Spinal cord (tissue), 10 donors: Measurements from ENCODE around the gene PLA2G5. TPM values are rescaled to one million over a fixed set of nuclear protein-coding genes. Genes with fewer than 3 reads are reported as not detected.
A peak's percentile ranks its signal among the peaks of the same experiment; 100 is the strongest.

ENCODE experiments used
- DNase-seq, 6 donors: peaks; one replicate each; pipeline versions ENCODE4 v3.0.0 to v3.0.0-alpha.2; 2013 to 2015; ENCODE audit warnings: low spot score in 6 of 6, low read depth in 4 of 6
- H3K27ac ChIP-seq: one replicate; pipeline ENCODE4 v1.5.1; 2013; ENCODE audit warnings: low read depth, low read length, control low read depth
- H3K27me3 ChIP-seq: one replicate; pipeline ENCODE4 v1.6.1; 2013; ENCODE audit warnings: low read length; ENCODE audit not compliant: control insufficient read depth, insufficient read depth
- H3K36me3 ChIP-seq: one replicate; pipeline ENCODE4 v1.6.1; 2013; ENCODE audit warnings: low read length; ENCODE audit not compliant: control insufficient read depth, insufficient read depth
- H3K4me1 ChIP-seq: one replicate; pipeline ENCODE4 v1.6.1; 2013; ENCODE audit warnings: low read length; ENCODE audit not compliant: control insufficient read depth, insufficient read depth
- H3K4me3 ChIP-seq: one replicate; pipeline ENCODE4 v1.5.1; 2013; ENCODE audit warnings: low read depth, low read length, control low read depth
- H3K9me3 ChIP-seq: one replicate; pipeline ENCODE4 v1.6.1; 2013; ENCODE audit warnings: low read length; ENCODE audit not compliant: control insufficient read depth, insufficient read depth
- WGBS: methylation state at CpG from one replicate; pipeline ENCODE4 v1.1.5; 2013; ENCODE audit warnings: missing lambda C conversion rate; ENCODE audit not compliant: insufficient coverage; 5-methylcytosine and 5-hydroxymethylcytosine counted together
- polyA plus RNA-seq, 2 donors: library from polyadenylated mRNA; unstranded; fragments of 120-200 nt; gene quantifications; one replicate each; pipeline ENCODE4 v1.2.1, GENCODE V29; 2013; ENCODE audit not compliant: insufficient read length in 2 of 2
- total RNA-seq, 2 donors: library from RNA; depleted of rRNA in 1 of 2; stranded (reverse); fragments of 120-200 nt in 1 of 2; fragments of >200 nt in 1 of 2; gene quantifications; one replicate each; pipeline versions ENCODE4 v1.2.3 to v1.2.4, GENCODE V29; 2013 to 2014
- donor health status: healthy.

Gene PLA2G5
- total and polyA plus RNA-seq, 4 donors, result 1.9 to 3.2 (median 2.6) TPM

DNA sequence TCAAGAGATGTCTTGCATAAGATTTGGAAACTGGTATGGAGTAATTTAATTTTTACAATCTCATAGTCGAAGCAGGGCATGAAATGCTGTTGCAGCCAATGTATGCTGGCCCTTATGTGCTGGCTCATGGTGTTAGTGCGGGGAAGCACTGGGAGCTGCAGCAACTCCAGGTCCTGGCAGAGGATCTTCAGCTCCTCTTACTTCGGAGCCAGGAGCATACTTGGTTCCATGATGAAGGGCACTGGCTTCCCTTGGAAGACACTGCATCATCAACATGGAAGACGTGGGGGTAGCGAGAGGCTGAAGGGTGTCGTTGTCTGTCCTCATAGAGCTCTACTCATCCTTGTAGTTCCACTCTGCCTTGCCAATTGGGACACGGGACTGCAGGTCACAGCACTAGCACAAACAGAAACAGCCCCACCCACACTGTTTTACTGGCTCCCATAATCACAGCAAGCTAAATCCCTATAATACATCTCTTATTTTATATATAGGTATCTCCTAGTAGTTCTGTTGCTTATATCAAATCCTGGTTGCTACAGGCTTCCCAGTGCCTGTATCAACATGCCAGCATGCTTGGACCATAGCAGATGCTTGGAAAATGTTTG lies 26.9 kb downstream of the PLA2G5 start:
- H3K4me3 ChIP-seq, result no peak overlapping the region
- H3K9me3 ChIP-seq, result no peaks in the 10 kb centered on the region
- WGBS, result 90% methylated on average over 6 of the region's 7 CpGs
- peaks cover 8% of the 10 kb centered on the region for H3K4me1 ChIP-seq
- no peak for DNase-seq
- no peaks in the 10 kb centered on the region for H3K36me3 ChIP-seq
- no peaks in the 10 kb centered on the region for H3K27me3 ChIP-seq
- H3K27ac ChIP-seq, result no peak overlapping the region

DNA sequence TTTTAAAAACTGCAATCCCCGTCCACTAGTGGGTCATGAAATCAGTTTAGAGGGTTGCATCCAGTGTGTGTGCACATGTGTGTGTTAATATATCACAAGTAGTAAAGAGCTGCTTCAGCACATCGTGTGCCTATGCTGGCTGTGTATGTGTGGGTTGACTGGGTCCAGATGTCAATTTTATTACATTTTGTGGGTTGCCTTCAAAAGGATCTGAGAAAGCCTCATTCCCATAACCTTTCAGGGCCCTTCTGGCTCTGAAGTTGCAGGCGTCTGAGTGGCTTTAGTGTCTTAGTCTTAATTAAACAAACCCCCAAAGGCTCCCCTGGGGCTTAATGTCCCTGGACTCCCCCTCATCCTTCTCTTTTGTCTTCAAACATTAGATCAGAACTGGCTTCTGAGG lies 29.5 kb downstream of the PLA2G5 start:
- WGBS, result 82% methylated on average over 2 of the region's 3 CpGs
- H3K4me1 ChIP-seq, result peaks cover 8% of the 10 kb centered on the region
- H3K27me3 ChIP-seq, result no peaks in the 10 kb centered on the region
- no peak overlapping the region for H3K27ac ChIP-seq
- H3K36me3 ChIP-seq, result no peaks in the 10 kb centered on the region
- no peaks in the 10 kb centered on the region for H3K9me3 ChIP-seq
- no peak for DNase-seq
- H3K4me3 ChIP-seq, result no peak overlapping the region

DNA sequence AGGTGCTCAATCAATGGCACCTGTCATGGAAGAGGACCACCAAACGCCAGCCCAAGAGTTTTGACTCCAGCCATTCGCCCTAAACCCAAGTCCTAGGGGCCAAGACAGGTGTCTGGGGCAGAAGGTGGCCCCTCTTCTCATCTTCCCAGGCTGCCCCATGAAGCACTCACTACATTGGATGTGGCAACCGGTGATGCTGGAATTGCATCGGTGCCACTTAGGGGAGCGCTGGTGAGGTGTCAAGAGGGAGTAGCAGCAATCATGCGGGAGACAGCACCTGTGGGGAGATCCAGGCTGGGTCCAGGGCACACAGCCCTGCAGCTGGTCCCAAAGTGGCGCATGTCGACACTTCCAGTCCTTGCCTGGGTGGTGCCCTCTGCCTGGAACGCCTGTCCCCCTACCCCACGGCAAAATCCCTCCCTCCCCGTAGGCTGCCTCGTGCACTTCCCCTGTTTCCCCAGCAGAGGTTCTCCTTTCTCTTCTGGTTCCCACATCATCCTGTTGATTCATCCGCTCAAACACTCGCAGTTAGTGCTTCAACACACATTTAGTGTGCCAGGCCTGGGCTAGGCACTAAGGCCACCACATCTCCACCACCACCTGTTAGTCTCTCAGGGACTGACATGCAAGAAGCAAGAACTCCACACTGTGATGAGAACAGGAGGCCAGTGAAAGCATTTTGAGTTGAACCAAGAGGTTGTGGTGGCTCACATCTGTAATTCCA lies 30.8 kb downstream of the PLA2G5 start:
- Histone ChIP-seq H3K9me3 (no peaks in the 10 kb centered on the region), H3K36me3 (no peaks in the 10 kb centered on the region), H3K27ac (no peak overlapping the region), H3K4me3 (no peak overlapping the region), H3K27me3 (no peaks in the 10 kb centered on the region), H3K4me1 (peaks cover 8% of the 10 kb centered on the region)
- WGBS, result 50% methylated on average over 14 of the region's 14 CpGs
- DNase-seq, result peak in 3 of 6 donors; percentile 38 to 85 (median 75)

DNA sequence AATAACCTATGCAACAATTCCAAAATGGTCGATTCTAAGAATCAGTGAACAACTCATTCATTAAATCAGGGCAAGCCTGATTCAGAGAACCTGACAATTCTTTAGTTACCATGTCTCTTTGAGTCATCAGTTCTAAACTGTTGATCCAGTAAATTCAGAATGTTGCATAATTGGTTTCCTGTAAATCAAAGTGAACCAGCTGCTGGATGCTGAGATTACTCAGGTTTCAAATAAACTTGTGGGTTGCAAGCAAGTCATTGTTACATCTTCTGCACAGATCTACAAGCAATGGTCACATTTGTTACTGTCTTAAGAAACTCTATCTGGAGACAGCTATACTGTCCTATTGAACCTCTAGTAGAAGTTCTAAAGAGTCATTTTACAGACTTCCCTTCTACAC lies 32.9 kb downstream of the PLA2G5 start:
- Histone ChIP-seq H3K4me3 (no peak overlapping the region), H3K27ac (no peak overlapping the region), H3K4me1 (peaks cover 8% of the 10 kb centered on the region), H3K36me3 (no peaks in the 10 kb centered on the region), H3K9me3 (no peaks in the 10 kb centered on the region), H3K27me3 (no peaks in the 10 kb centered on the region)
- DNase-seq, result no peak
- no CpG with 5 or more reads among the region's 1 CpG for WGBS

DNA sequence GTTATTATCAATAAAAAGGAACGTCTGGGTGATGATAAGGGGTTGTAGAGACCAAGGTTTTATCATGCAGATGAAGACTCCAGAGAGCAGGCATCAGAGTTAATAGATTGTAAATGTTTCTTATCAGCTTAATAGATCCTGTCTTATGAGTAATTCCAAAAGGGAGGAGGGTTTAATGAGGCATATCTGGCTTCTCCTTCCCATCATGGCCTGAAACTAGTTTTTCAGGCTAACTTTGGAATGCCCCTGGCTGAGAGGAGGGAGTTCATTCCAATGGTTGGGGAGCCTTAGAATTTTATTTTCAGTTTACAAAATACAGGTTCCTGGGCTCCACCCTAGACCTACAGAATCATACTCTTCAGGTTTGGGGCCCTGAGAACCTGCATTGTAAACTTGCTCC lies 35.9 kb downstream of the PLA2G5 start:
- Histone ChIP-seq H3K27ac (no peak overlapping the region), H3K4me1 (peaks cover 20% of the 10 kb centered on the region), H3K36me3 (no peaks in the 10 kb centered on the region), H3K9me3 (no peaks in the 10 kb centered on the region), H3K4me3 (no peak overlapping the region), H3K27me3 (no peaks in the 10 kb centered on the region)
- WGBS, result 57% methylated on average over 1 of the region's 1 CpG
- DNase-seq, result no peak

DNA sequence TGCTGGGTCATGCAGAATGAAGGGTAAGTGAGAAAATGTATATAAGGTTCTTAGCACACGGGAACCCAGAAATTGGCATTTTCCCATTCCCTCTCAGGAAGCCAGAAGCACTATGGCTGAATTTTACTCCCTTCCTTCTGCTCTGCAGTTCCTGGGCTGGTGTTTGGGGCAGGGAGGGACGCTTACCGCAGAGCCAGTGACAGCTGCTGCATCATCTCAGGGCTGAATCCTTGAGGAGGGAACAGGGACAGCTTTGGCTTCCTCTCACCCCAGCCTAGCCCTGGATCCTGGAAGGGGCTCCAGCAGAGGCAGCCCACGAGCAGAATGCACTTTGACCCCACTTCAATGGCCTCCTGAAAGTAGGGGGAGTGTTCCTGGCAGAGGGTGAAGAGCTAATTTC lies 37.4 kb downstream of the PLA2G5 start:
- 66% methylated on average over 2 of the region's 4 CpGs for WGBS
- DNase-seq, result no peak
- Histone ChIP-seq H3K4me1 (peaks cover 12% of the 10 kb centered on the region), H3K4me3 (no peak overlapping the region), H3K9me3 (no peaks in the 10 kb centered on the region), H3K27ac (no peak overlapping the region), H3K36me3 (no peaks in the 10 kb centered on the region), H3K27me3 (no peaks in the 10 kb centered on the region)

DNA sequence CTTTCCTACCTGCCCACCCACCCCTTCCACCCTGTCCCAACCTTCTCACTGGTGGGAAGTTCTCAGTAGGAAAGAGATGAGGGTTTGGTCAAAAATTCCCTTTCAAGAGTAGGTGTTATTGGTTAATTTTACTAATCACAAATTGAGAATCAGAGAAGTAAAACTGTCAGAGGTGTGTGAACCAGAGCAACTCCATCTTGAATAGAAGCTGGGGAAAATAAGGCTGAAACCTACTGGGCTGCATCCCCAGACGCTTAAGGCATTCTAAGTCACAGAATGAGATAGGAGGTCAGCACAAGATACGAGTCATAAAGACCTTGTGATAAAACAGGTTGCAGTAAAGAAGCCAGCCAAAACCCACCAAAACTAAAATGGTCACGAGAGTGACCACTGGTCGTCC lies 37.8 kb downstream of the PLA2G5 start:
- no peak for DNase-seq
- H3K27ac ChIP-seq, result no peak overlapping the region
- H3K4me3 ChIP-seq, result no peak overlapping the region
- no peaks in the 10 kb centered on the region for H3K27me3 ChIP-seq
- WGBS, result 39% methylated on average over 3 of the region's 4 CpGs
- H3K36me3 ChIP-seq, result no peaks in the 10 kb centered on the region
- H3K4me1 ChIP-seq, result peaks cover 12% of the 10 kb centered on the region
- no peaks in the 10 kb centered on the region for H3K9me3 ChIP-seq

DNA sequence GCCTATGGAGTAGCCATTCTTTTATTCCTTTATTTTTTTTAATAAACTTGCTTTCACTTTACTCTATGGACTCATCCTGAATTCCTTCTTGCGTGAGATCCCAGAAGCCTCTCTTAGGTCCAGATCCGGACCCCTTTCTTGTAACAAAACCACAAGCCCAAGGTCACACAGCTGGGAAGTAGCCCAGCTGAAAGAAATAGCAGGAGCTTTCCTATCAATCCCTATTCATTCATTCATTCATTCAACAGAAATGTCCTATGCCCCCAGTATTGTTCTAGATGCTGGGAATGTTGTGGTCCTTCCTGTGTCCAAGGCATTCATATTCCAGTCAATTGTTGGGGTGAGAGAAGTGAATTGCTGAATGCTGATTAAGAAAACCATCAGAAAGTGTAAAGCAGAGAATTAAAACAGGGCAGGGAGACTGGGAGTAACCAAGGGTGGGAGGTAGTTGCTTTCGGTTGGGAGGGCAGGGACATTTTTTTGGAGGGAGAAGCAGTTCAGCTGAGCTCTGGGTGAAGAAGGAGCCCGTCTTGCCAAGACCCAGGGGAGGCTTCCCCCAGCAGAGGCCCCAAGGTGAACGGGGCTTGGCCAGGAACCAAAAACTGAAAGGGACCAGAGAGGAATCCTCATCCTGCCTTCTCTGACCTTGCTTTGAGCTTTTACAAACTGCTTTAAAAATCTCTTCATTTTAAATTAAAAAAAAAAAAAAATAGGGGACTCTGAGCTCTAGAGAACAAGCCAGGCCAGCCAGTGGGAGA lies 38.6 kb downstream of the PLA2G5 start:
- Histone ChIP-seq H3K4me1 (peaks cover 12% of the 10 kb centered on the region), H3K36me3 (no peaks in the 10 kb centered on the region), H3K27me3 (no peaks in the 10 kb centered on the region), H3K27ac (no peak overlapping the region), H3K4me3 (no peak overlapping the region), H3K9me3 (no peaks in the 10 kb centered on the region)
- DNase-seq, result peak in 1 of 6 donors; percentile 14
- 33% methylated on average over 4 of the region's 5 CpGs for WGBS

DNA sequence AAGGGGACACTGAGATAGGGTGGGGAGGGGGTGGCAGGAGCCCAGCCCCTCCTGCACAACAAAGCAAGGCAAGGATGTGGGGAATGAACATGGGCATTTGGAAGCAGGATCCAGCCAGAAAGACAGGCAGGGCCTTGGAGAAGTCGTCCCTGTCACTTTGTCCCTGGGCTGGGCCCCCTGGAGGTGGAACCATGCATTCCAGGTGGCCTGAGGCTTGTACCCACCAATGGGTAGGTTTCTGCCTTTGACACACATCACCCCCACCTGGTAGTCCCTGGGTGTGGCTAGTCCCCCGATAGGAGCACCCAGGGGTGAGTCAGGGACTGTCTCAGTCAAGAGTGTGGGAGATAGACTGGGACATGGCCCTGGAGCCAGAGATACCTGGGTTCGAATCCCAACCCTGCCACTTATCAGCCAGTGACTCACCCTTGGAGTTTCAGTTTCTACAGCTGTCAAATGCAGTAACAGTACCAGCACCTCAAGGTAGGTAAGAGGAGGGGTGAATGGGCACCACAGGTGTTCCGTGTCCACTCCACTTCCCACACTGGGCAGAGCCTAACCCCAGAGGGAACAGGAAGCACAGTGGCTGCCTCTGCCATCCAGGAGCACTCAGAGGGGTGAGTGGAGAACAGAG lies 39.3 kb downstream of the PLA2G5 start:
- WGBS, result 89% methylated on average over 3 of the region's 4 CpGs
- no peaks in the 10 kb centered on the region for H3K9me3 ChIP-seq
- DNase-seq, result no peak
- peaks cover 12% of the 10 kb centered on the region for H3K4me1 ChIP-seq
- H3K36me3 ChIP-seq, result no peaks in the 10 kb centered on the region
- H3K27ac ChIP-seq, result no peak overlapping the region
- H3K4me3 ChIP-seq, result no peak overlapping the region
- H3K27me3 ChIP-seq, result no peaks in the 10 kb centered on the region
